GM21576 (cell line): Measurements from ENCODE around the gene ESRRG.

ENCODE experiments used
- ATAC-seq: cut with Tn5 transposase; IDR thresholded peaks from one replicate; pipeline ENCODE4 v1.9.1; 2021; ENCODE audit warnings: mild to moderate bottlenecking, moderate library complexity; ENCODE audit not compliant: unreplicated experiment

The ESRRG gene

GRCh38 chr1:216723274-216723780 lies at the start of gene ESRRG:
TSS of gene ESRRG (minus strand) at chr1:216723429. CDS start at chr1:216723299, 130 bp downstream.
- no peak for ATAC-seq

GRCh38 chr1:216771922-216772321 lies 48.7 kb upstream of the ESRRG start:
- no peak for ATAC-seq

- ATAC-seq: no peak
These were observed 43.6 kb upstream of the ESRRG start for GRCh38 chr1:216766633-216767327.

- ATAC-seq: no peak
These were observed 42.4 kb upstream of the ESRRG start for GRCh38 chr1:216765346-216766300.

- no peak for ATAC-seq
These were observed 34.9 kb upstream of the ESRRG start for GRCh38 chr1:216758161-216758560.

GRCh38 chr1:216757110-216757509 lies 33.9 kb upstream of the ESRRG start:
- no peak for ATAC-seq

GRCh38 chr1:216750961-216751360 lies 27.7 kb upstream of the ESRRG start:
- no peak for ATAC-seq

GRCh38 chr1:216750031-216750627 lies 26.9 kb upstream of the ESRRG start:
- ATAC-seq: no peak

- no peak for ATAC-seq
These were observed 26.0 kb upstream of the ESRRG start for GRCh38 chr1:216749232-216749631.

- ATAC-seq: no peak
These were observed 19.4 kb upstream of the ESRRG start for GRCh38 chr1:216742625-216743024.

- ATAC-seq: no peak
These were observed 17.1 kb upstream of the ESRRG start for GRCh38 chr1:216740331-216740730.

- ATAC-seq: no peak
These were observed 16.6 kb upstream of the ESRRG start for GRCh38 chr1:216739793-216740192.

- no peak for ATAC-seq
These were observed 8.9 kb upstream of the ESRRG start for GRCh38 chr1:216732121-216732520.

GRCh38 chr1:216731562-216731961 lies 8.3 kb upstream of the ESRRG start:
- no peak for ATAC-seq

GRCh38 chr1:216726435-216726834 lies 3.2 kb upstream of the ESRRG start:
- no peak for ATAC-seq

GRCh38 chr1:216722821-216723220 lies 408 bp downstream of the ESRRG start:
- no peak for ATAC-seq

- ATAC-seq: no peak
These were observed 1.4 kb downstream of the ESRRG start for GRCh38 chr1:216721863-216722262.

GRCh38 chr1:216721062-216721461 lies 2.2 kb downstream of the ESRRG start:
- ATAC-seq: no peak

- ATAC-seq: no peak
These were observed 11.5 kb downstream of the ESRRG start for GRCh38 chr1:216711712-216712111.

- no peak for ATAC-seq
These were observed 12.5 kb downstream of the ESRRG start for GRCh38 chr1:216710598-216711333.

GRCh38 chr1:216710055-216710454 lies 13.2 kb downstream of the ESRRG start:
- no peak for ATAC-seq
